Activated T-cell treated with anti-CD3 and anti-CD28 coated beads, Interleukin-2, amount 50 U/mL, for 1 hour (primary cell): ENCODE results near the gene ARHGAP6.

Experiments
- DNase-seq: peaks from one replicate; pipeline ENCODE4 v3.0.0-alpha.2; 2020

The ARHGAP6 gene

GRCh38 chrX:11346121-11346682 lies 319.5 kb downstream of the ARHGAP6 start:
- no peak for DNase-seq

DNA sequence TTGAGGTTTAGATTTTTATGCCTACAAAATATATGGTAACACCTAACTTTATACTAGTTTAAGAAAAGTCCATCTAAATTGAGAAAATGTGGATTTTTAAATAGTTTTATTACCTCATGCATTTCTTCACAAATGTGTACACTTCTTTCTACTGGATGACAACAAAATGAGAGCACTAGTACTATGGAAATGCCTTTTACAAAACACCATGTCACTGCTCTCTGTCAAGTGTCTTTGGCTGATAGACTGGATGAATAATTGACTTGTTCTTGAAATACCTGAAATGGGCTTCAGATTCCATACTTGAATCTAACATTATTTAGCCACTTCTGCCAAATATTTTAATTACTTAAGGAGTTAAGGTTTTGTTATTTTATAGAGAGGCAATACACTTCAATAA lies 323.0 kb downstream of the ARHGAP6 start:
- no peak for DNase-seq

GRCh38 chrX:11341274-11342201 lies 324.2 kb downstream of the ARHGAP6 start:
- no peak for DNase-seq

- DNase-seq = no peak
These were observed 328.3 kb downstream of the ARHGAP6 start for GRCh38 chrX:11337292-11338009.

DNA sequence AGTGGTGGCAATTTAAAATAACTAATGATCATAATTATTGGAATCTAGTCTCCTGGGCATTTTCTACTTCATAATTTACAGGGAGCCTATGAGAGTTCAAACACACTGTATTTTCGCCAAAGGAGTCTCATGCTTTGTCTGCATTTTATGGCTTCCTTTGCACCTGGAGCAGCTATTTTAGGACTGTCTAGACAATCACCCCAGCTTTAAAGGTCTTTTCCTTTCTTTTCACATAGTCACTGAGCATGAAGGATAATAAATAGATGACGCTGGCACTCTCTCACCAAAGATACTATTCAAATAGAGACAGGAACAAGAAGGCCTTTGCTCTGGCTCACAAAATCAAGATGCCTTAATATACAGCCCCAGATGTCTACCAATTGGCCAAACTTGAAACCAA lies 329.5 kb downstream of the ARHGAP6 start:
- DNase-seq = no peak

GRCh38 chrX:11334165-11334564 lies 331.6 kb downstream of the ARHGAP6 start:
- no peak for DNase-seq

- no peak for DNase-seq
These were observed 333.9 kb downstream of the ARHGAP6 start for GRCh38 chrX:11331788-11332187.

- no peak for DNase-seq
These were observed 336.7 kb downstream of the ARHGAP6 start for GRCh38 chrX:11329021-11329420.

DNA sequence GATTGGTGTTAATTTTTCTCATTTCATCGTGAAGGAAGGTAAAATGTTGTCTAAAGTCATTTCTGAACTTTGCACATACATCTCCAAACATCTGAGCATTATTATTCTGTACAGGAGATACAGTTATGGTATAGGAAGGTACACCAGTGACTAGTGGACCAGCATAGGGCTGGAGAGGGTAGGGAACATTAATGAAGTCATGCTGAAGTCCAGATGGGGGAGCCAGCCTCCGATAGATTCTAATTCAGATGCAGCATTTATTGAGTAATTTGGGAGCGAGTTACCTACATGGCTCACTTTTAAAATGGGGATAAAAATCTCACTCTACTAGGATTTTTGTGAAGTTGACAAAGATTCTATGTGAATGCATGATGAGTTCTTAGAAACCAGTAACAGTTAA lies 337.6 kb downstream of the ARHGAP6 start:
- no peak for DNase-seq

- no peak for DNase-seq
These were observed 343.7 kb downstream of the ARHGAP6 start for GRCh38 chrX:11321986-11322385.

- no peak for DNase-seq
These were observed 345.8 kb downstream of the ARHGAP6 start for GRCh38 chrX:11319806-11320520.

GRCh38 chrX:11311706-11312105 lies 354.0 kb downstream of the ARHGAP6 start:
- no peak for DNase-seq

- DNase-seq = no peak
These were observed 356.5 kb downstream of the ARHGAP6 start for GRCh38 chrX:11309220-11309619.

DNA sequence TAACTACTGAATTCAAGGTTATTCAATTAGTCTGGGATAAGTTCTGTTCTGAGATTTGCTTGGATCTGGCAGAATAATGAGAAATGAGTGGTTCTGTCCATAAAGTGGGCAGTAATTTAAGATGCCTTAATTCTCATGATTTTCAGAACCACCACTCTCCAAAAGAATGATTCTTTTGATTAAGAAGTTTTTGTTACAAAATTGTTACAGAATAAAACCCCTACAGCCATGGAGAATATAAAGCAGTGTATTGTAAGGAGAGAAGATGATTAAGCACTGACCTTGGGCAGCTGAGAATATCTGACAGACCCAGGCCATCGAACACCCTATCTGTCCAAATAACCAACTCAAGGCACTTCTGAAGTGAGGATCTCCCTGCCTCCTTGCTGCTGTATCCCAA lies 360.1 kb downstream of the ARHGAP6 start:
- DNase-seq = no peak

- no peak for DNase-seq
These were observed 360.9 kb downstream of the ARHGAP6 start for GRCh38 chrX:11304829-11305228.

- no peak for DNase-seq
These were observed 367.1 kb downstream of the ARHGAP6 start for GRCh38 chrX:11298600-11298999.

DNA sequence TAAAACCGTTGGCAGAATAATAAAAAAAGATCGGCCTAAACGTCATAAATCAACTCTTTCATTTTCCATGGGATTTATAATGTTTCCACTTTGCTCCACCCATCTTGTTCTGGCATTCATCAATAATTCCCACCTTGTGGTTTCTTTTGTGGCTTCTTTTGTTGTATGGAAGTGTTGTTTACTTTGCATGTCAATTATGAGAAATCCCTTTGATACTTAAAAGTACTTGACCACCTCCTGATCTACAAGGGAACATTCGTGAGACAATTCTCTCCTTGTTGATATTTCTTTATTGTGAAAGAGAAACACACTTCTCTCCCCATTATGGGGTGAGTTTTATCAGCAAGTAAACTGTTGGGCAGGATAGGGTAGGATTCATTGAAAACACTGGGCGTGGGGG lies 369.7 kb downstream of the ARHGAP6 start:
- no peak for DNase-seq

DNA sequence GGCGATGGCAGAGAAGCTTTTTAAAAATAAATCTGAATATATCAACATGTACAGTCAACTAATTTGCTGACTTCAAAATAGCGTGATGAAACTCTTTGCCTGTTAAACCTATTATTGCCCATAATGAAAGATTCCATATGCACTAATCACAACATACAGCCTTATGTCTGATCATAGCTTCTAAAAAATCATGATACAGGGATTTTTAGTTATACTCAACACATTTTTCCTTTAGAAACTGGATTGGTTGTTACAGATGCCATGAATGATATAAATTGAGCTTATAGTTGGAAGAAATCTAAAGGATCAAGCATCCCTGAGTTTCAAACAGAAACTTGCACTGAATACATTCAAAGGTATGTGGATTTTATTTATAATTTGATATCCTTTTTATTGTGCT lies 372.6 kb downstream of the ARHGAP6 start, which contains the start of gene AMELX:
AMELX (plus strand) TSS at position 301 of the 400 bp plus-strand sequence. CDS start 1,376 bp downstream, outside the sequence.
- no peak for DNase-seq

DNA sequence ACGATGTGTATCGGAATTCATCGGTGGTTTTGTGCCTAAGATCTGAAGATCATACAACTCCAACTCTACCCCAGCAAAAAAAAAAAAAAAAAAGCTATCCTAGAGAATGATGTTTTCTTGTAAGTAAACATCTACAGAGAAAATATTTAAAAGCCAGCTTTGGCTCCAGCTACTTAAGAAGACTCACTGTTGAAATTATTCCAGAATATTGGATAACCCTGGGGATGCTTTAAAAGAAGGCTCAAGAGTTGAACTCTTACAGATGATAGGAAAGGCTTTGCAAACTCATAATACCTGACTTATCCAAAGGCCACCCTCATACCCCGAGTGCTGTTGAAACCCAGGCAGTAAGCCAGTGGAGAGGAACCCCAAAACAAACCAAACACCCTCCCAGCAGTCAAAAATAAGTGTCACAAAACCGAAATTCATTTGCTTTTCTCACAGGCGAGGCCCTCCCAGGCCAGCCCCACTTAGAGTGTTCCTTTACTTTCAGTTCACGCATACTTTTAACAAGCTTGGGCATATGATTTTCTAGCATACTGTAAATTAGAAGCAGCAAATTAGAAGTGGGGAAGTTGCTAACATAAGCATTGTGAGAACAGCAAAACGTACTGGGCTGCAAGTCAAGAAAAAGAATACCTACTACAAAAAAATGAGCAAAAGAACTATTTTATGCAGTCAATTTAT lies 375.2 kb downstream of the ARHGAP6 start:
- DNase-seq = no peak

DNA sequence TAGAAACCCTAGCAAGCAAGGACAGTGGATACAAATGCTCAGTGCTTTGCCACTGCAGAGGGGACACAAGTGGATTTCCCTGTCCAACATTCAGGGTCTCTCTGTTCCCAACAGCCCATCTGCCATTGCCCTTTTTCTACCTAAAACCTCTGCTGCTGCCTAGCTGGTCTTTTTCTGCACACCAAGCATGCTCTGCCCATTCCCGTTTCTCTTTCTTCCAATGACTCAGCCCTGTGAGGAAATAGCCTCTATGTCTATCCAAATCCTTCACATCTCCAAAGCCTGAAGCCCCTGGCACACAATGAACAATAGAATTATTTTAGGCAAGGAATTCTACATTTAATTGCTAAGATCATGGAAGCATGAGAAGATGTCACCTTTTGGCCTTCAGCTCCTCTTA lies 378.2 kb downstream of the ARHGAP6 start:
- DNase-seq = no peak

- no peak for DNase-seq
These were observed 380.1 kb downstream of the ARHGAP6 start for GRCh38 chrX:11285651-11286050.

- no peak for DNase-seq
These were observed 383.7 kb downstream of the ARHGAP6 start for GRCh38 chrX:11282043-11282442.
